IMR-90 (cell line): ENCODE data around the gene DCAF10. TPM values are rescaled to one million over a fixed set of nuclear protein-coding genes. Genes with fewer than 3 reads are reported as not detected.
A peak's percentile ranks its signal among the peaks of the same experiment; 100 is the strongest.

Experiments used
- ATAC-seq: fragments of 200-7000 bp; cut with Tn5 transposase; 2 replicates; pipeline ENCODE4 v1.9.1; 2020; ENCODE audit warnings: low read depth, mild to moderate bottlenecking, moderate library complexity
- BruUV-seq: library from RNA; stranded (reverse); fragments of 400-500 nt; replicated peaks from 2 replicates; lab custom pipeline; 2021; lab: Mats Ljungman, UMichigan
- CTCF ChIA-PET: fragments of 300-600 bp; formaldehyde crosslinking; extraction: SDS; loops from one replicate; lab custom pipeline; 2021; ENCODE audit warnings: antibody characterized with exemption; lab: Yijun Ruan, JAX
- POLR2A ChIA-PET: fragments of 300-600 bp; sonication (Branson Sonifier 250); formaldehyde crosslinking; loops from one replicate; lab custom pipeline; 2022; ENCODE audit warnings: antibody characterized with exemption; ENCODE audit not compliant: unreplicated experiment; lab: Charles Lee
- DNase-seq: peaks from one replicate; pipeline ENCODE4 v3.0.0; 2013
- H2AFZ ChIP-seq: replicated peaks from 2 replicates; pipeline ENCODE3; 2013; ENCODE audit warnings: low read length, mild to moderate bottlenecking; ENCODE audit not compliant: poor library complexity
- H2AK5ac ChIP-seq: 2 replicates; pipeline ENCODE4 v1.6.1; 2013; ENCODE audit warnings: low read depth, low read length, inconsistent platforms
- H2AK9ac ChIP-seq: replicated peaks from 2 replicates; pipeline ENCODE3; 2013; ENCODE audit warnings: mild to moderate bottlenecking, low read depth, low read length, moderate library complexity; ENCODE audit not compliant: poor library complexity
- H2BK120ac ChIP-seq: 2 replicates; pipeline ENCODE4 v1.6.1; 2013; ENCODE audit warnings: low read depth, low read length, inconsistent platforms
- H2BK15ac ChIP-seq: 3 replicates; pipeline ENCODE4 v1.6.1; 2013; ENCODE audit warnings: low read depth, low read length, inconsistent platforms
- H2BK20ac ChIP-seq: 2 replicates; pipeline ENCODE4 v1.6.1; 2013; ENCODE audit warnings: low read depth, mild to moderate bottlenecking, inconsistent platforms, low read length, moderate library complexity
- H2BK5ac ChIP-seq: 2 replicates; pipeline ENCODE4 v1.6.1; 2013; ENCODE audit warnings: mild to moderate bottlenecking, low read depth, low read length, inconsistent platforms; ENCODE audit not compliant: poor library complexity, severe bottlenecking
- H3K14ac ChIP-seq: replicated peaks from 2 replicates; pipeline ENCODE4 v1.6.1; 2013; ENCODE audit warnings: low read depth, low read length, inconsistent platforms
- H3K18ac ChIP-seq: 2 replicates; pipeline ENCODE4 v1.6.1; 2013; ENCODE audit warnings: low read depth, low read length, control low read depth
- H3K23ac ChIP-seq: 2 replicates; pipeline ENCODE4 v1.6.1; 2013; ENCODE audit warnings: low read depth, low read length, inconsistent platforms
- H3K27ac ChIP-seq: 2 replicates; pipeline ENCODE4 v1.5.1; 2013; ENCODE audit warnings: mild to moderate bottlenecking, control low read depth, low read length; ENCODE audit not compliant: insufficient read depth
- H3K27me3 ChIP-seq: 2 replicates; pipeline ENCODE4 v1.6.1; 2013; ENCODE audit warnings: low read length; ENCODE audit not compliant: control insufficient read depth, insufficient read depth
- H3K36me3 ChIP-seq: 2 replicates; pipeline ENCODE4 v1.6.1; 2013; ENCODE audit warnings: low read length, mixed read lengths; ENCODE audit not compliant: control insufficient read depth, insufficient read depth
- H3K4ac ChIP-seq: 2 replicates; pipeline ENCODE4 v1.6.1; 2013; ENCODE audit warnings: low read depth, low read length, inconsistent platforms
- H3K4me1 ChIP-seq: 2 replicates; pipeline ENCODE4 v1.6.1; 2013; ENCODE audit warnings: low read length, mixed read lengths; ENCODE audit not compliant: control insufficient read depth, insufficient read depth
- H3K4me2 ChIP-seq: 2 replicates; pipeline ENCODE4 v1.6.1; 2013; ENCODE audit warnings: low read depth, mild to moderate bottlenecking, control low read depth, low read length, moderate library complexity
- H3K4me3 ChIP-seq: 2 replicates; pipeline ENCODE4 v1.5.1; 2013; ENCODE audit warnings: low read depth, mild to moderate bottlenecking, control low read depth, low read length, moderate library complexity; ENCODE audit not compliant: insufficient read depth
- H3K56ac ChIP-seq: 2 replicates; pipeline ENCODE4 v1.6.1; 2013; ENCODE audit warnings: low read length, inconsistent platforms; ENCODE audit not compliant: insufficient read depth; ENCODE audit errors: extremely low read depth
- H3K79me1 ChIP-seq, 2 experiments: 2 replicates each; pipeline ENCODE4 v1.6.1; 2013; ENCODE audit warnings: low read length in 2 of 2, inconsistent platforms in 1 of 2, low read depth in 1 of 2
- H3K9ac ChIP-seq: 2 replicates; pipeline ENCODE4 v1.6.1; 2013; ENCODE audit warnings: low read depth, low read length, control low read depth
- H3K9me1 ChIP-seq: 2 replicates; pipeline ENCODE4 v1.6.1; 2013; ENCODE audit warnings: low read length, inconsistent platforms; ENCODE audit not compliant: insufficient read depth
- H3K9me3 ChIP-seq: 2 replicates; pipeline ENCODE4 v1.6.1; 2013; ENCODE audit warnings: low read length; ENCODE audit not compliant: control insufficient read depth, insufficient read depth
- H4K20me1 ChIP-seq: 2 replicates; pipeline ENCODE4 v1.6.1; 2013; ENCODE audit warnings: low read length, inconsistent platforms; ENCODE audit not compliant: insufficient read depth
- H4K5ac ChIP-seq: 2 replicates; pipeline ENCODE4 v1.6.1; 2013; ENCODE audit warnings: mild to moderate bottlenecking, low read depth, low read length, control low read depth
- H4K8ac ChIP-seq, 2 experiments: 2 replicates each; pipeline ENCODE4 v1.6.1; 2013; ENCODE audit warnings: low read depth in 2 of 2, low read length in 2 of 2, control low read depth in 1 of 2, inconsistent platforms in 1 of 2
- H4K91ac ChIP-seq: 2 replicates; pipeline ENCODE4 v1.6.1; 2013; ENCODE audit warnings: low read depth, low read length, inconsistent platforms; ENCODE audit not compliant: insufficient read depth
- CEBPB ChIP-seq: IDR thresholded peaks from 2 replicates; pipeline ENCODE4 v1.6.1; 2012; ENCODE audit warnings: low read depth, low read length, improper control_type of control experiment
- CHD1 ChIP-seq: IDR thresholded peaks from 2 replicates; pipeline ENCODE4 v1.6.1; 2012; ENCODE audit warnings: low read depth, low read length, improper control_type of control experiment
- MAZ ChIP-seq: IDR thresholded peaks from 2 replicates; pipeline ENCODE4 v1.6.1; 2012; ENCODE audit warnings: low read depth, mild to moderate bottlenecking, low read length, improper control_type of control experiment, moderate library complexity, borderline replicate concordance
- NFE2L2 ChIP-seq: fragments of 150-350 bp; IDR thresholded peaks from 2 replicates; pipeline ENCODE4 v1.6.1; 2016; ENCODE audit warnings: low read depth, mild to moderate bottlenecking, low read length
- POLR2A ChIP-seq: IDR thresholded peaks from 2 replicates; pipeline ENCODE4 v1.6.1; 2012; ENCODE audit warnings: mild to moderate bottlenecking, low read depth, low read length
- RAD21 ChIP-seq: IDR thresholded peaks from 2 replicates; pipeline ENCODE4 v1.6.1; 2012; ENCODE audit warnings: low read length, improper control_type of control experiment
- RCOR1 ChIP-seq: IDR thresholded peaks from 2 replicates; pipeline ENCODE4 v1.6.1; 2012; ENCODE audit warnings: mild to moderate bottlenecking, low read length, improper control_type of control experiment; ENCODE audit not compliant: insufficient replicate concordance
- USF2 ChIP-seq: fragments of 150-350 bp; IDR thresholded peaks from 2 replicates; pipeline ENCODE4 v1.6.1; 2017; ENCODE audit warnings: mild to moderate bottlenecking, antibody characterized with exemption, low read length, low read depth
- WGBS, 2 experiments: methylation state at CpG; one replicate each; pipeline versions ENCODE4 v1.1.5 to v1.1.7; 2013; ENCODE audit warnings: missing lambda C conversion rate in 2 of 2; ENCODE audit not compliant: insufficient read length in 1 of 2; ENCODE audit errors: extremely low coverage in 2 of 2; 5-methylcytosine and 5-hydroxymethylcytosine counted together
- dilution Hi-C: fragments of 300-500 bp; cut with HindIII; formaldehyde crosslinking; loops from one replicate; pipeline ENCODE4 v1.14.3; 2018; ENCODE audit warnings: low sequenced_read_pairs; ENCODE audit not compliant: unreplicated experiment
- in situ Hi-C: fragments of 300-500 bp; cut with MboI; formaldehyde crosslinking; loops from 3 replicates; pipeline ENCODE4 v1.14.3; 2019; ENCODE audit warnings: low sequenced_read_pairs, inconsistent platforms, mixed read lengths
- intact Hi-C: fragments of 100-400 bp; cut with micrococcal nuclease; formaldehyde crosslinking; loops from 2 replicates; pipeline ENCODE4 v1.10.0; 2022
- polyA plus RNA-seq, 3 experiments: library from polyadenylated mRNA; depleted of rRNA; stranded (reverse); fragments of >200 nt; gene quantifications; 2 replicates each; pipeline ENCODE4 v1.2.3, GENCODE V29; 2012; ENCODE audit warnings: low replicate concordance in 1 of 3
- total RNA-seq: library from RNA; depleted of rRNA; stranded (reverse); fragments of >200 nt; gene quantifications from 2 replicates; pipeline ENCODE4 v1.2.3, GENCODE V29; 2012

Gene DCAF10
- total and polyA plus RNA-seq, 2 of the 4 experiments (the other 2 are of a cell fraction), result 17.1 to 19.4 TPM

GRCh38 chr9:37798677-37799076, 1.9 kb upstream of the DCAF10 start:
- Histone ChIP-seq H2AK9ac (no peak overlapping the region), H2AFZ (no peak overlapping the region), H3K4me3 (no peak overlapping the region), H2BK20ac (no peak overlapping the region), H3K23ac (no peak overlapping the region), H3K56ac (no peak overlapping the region), H3K27me3 (no peaks in the 10 kb centered on the region), H4K5ac (no peak overlapping the region), H4K8ac (no peak overlapping the region), H3K4ac (no peak overlapping the region), H3K4me2 (no peak overlapping the region), H3K27ac (no peak overlapping the region), H3K4me1 (peaks cover 2% of the 10 kb centered on the region), H3K9me3 (no peaks in the 10 kb centered on the region), H4K20me1 (peaks cover 16% of the 10 kb centered on the region; the same call in 1 of the 2 replicates), H3K36me3 (no peaks in the 10 kb centered on the region), H3K14ac (no peak overlapping the region), H2BK5ac (no peak overlapping the region), H4K91ac (no peak overlapping the region), H2AK5ac (no peak overlapping the region), H3K79me1 (peaks cover 11 to 31% of the 10 kb centered on the region in 2 experiments), H2BK15ac (no peak overlapping the region), H2BK120ac (no peak overlapping the region), H3K18ac (no peak overlapping the region), H3K9me1 (peaks cover 7% of the 10 kb centered on the region; the same call in 1 of the 2 replicates), H3K9ac (no peak overlapping the region)
- ATAC-seq, result no peak
- WGBS, 2 experiments, result 93% methylated on average over 1 of the region's 1 CpG; no CpG with 5 or more reads in 1 of the 2 experiments
- in situ Hi-C loops (no loop called here), dilution Hi-C loops (no loop called here), intact Hi-C loops (no loop called here)
- CTCF ChIA-PET, result no interaction called here
- DNase-seq, result no peak
- BruUV-seq, result no TSS peak
- POLR2A ChIA-PET, result no interaction called here
- TF ChIP-seq CHD1, result no peak
- TF ChIP-seq POLR2A, result no peak
- no peak for TF ChIP-seq RAD21
- no peak for TF ChIP-seq RCOR1
- TF ChIP-seq NFE2L2, result no peak
- TF ChIP-seq USF2, result no peak
- no peak for TF ChIP-seq MAZ
- peak; percentile 54 for TF ChIP-seq CEBPB
